DMS53 (cell line): ENCODE measurements around the gene FOLR3.
"Not testable (repeated sequence)": the region's sequence is repeated elsewhere in the genome, so short reads cannot be mapped to it uniquely, and the experiment has no call there.

Source experiments
- DNase-seq: peaks from one replicate; lab custom pipeline; 2025; lab: John Stamatoyannopoulos, UW

FOLR3 gene

GRCh38 chr11:72123117-72123653, 12.3 kb upstream of the FOLR3 start:
- no peak for DNase-seq

GRCh38 chr11:72124046-72124445, 11.5 kb upstream of the FOLR3 start:
- no peak for DNase-seq

DNA sequence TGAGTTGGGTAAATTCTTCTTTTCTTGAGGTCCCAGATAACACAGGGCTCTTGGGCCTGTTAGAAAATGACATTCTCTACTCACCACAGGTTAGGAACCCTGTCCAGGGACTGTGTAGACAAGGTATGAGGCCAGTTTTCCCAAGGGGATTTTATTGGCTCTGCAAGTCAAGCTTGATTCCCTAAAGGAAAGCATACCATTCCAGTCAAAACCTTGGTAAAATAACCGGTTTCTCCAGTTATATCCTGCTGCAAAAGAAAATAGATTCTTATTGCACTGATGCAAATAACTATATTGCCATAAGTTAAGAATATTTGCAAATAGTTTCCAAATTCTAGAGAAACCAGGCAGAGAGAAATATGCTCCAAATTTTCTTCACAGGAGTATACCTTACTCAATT, 9.6 kb upstream of the FOLR3 start:
- no peak for DNase-seq

- DNase-seq, result peak; percentile 36
These were observed 7.6 kb upstream of the FOLR3 start for GRCh38 chr11:72127923-72128322.

DNA sequence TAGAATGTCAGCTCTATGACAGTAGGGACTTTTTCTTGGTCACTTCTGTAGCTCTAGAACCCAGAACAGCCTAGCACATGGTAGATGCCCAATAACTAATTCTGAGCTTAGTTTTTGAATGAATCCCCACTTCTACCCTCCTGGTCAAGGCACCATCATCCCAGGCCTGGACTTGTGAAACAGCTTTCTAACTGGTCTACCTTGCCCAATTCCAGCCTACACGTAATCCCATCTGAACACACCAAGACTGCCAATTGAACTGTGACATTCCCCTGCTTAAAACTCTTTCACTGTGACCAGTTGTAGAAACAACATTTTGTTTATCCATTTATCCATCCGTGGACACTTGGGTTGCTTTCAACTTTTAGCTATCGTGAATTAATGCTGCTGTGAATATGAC, 6.1 kb upstream of the FOLR3 start:
- DNase-seq, result no peak

DNA sequence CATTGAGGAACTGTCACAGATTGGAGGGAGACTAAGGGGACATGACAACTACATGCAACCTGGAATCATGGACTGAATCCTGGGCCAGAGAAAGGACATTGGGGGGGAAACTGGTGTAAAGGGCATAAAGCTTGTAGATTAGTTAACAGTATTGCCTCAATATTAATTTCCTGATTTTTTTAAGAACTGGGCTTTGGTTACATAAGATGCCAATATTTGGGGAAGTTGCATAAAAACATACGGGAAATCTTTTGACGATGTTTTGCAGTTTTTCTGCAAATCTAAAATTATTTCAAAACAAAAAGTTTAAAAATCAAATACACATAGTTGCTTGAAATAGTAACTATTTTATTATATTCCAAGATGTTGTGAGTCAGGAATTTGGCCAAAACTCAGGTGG, 2.9 kb upstream of the FOLR3 start:
- no peak for DNase-seq

DNA sequence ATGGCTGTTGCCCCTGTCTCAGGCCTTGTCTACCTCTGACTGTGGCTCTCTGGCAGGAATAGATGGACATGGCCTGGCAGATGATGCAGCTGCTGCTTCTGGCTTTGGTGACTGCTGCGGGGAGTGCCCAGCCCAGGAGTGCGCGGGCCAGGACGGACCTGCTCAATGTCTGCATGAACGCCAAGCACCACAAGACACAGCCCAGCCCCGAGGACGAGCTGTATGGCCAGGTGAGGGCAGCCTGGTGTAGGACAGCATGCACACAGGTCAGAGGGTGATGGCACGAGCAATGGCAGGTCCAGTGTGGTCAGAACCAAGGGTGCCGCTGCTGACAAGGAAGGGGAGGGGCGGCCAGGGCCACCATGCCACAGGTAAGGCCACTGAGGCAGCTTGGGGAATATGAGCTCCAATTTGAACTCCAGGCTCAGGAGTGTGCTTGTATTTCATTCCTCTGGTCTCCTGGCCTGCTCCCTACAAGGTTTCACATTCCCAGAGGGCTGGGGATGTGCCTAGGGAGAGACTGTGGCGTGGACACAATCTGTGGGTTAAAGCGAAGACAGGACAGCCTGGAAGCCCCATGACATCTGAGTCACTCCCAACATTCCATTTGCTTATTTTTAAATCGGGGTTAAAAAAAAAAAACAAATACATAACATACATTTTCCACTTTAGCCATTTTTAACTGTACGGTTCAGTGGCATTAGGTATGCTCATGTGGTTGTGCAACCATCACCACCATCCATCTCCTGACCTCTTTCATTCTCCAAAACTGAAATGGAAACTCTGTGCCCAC, 562 bp downstream of the FOLR3 start:
- no peak for DNase-seq

DNA sequence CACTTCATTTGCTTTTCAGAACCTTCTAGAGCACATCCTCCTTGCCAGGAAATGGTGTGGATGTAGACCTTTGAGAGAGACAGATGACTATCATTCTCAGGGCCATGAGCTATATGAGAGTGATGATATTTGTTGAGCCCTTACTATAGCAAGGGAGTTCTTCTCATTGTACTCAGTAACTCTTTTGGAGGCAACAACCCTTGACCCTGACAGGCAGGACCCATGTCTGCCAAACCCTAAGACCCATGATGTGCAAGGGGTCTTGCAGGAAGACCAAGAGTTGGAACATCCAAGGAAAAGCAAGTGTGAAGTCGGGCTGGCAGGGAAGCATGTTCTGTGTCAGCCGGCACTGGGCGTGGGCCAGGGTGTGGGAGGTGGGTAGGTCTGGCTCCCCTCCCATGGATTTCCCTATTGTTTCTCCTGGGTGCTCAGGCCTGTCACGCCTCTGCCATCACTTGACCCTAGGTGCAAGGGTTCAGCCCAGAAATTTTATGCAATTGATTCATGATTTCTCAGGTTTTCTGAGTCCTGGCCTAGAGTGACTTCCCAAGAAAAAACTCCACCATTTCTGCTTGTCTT, 1.2 kb downstream of the FOLR3 start:
- no peak for DNase-seq

DNA sequence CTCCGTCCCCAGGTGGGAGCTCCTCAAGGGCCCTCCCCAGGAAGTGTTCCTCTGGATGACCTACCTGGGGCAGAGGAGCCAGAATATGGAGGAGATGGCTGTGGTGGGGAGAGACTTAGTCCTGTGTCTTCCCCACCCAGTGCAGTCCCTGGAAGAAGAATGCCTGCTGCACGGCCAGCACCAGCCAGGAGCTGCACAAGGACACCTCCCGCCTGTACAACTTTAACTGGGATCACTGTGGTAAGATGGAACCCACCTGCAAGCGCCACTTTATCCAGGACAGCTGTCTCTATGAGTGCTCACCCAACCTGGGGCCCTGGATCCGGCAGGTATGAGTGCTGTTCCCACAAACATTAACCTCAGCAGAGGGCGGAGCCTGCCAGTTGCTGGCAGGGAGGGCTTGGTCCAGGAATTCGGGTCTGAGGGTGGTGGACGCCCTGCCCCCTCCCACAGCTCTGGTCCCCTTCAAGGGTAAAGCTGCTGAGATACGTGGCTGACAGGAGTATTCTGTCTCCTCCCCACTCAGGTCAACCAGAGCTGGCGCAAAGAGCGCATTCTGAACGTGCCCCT, 3.4 kb downstream of the FOLR3 start:
- DNase-seq, result no peak

DNA sequence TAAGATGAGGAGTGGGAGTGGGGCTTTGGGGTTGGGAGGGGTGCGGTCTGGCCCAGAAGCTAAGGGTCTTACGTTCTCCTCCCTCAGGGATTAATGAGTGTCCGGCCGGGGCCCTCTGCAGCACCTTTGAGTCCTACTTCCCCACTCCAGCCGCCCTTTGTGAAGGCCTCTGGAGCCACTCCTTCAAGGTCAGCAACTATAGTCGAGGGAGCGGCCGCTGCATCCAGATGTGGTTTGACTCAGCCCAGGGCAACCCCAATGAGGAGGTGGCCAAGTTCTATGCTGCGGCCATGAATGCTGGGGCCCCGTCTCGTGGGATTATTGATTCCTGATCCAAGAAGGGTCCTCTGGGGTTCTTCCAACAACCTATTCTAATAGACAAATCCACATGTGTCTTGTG, 4.0 kb downstream of the FOLR3 start:
- no peak for DNase-seq

- DNase-seq, result no peak
These were observed 5.1 kb downstream of the FOLR3 start for GRCh38 chr11:72140661-72141060.

GRCh38 chr11:72141066-72141465, 5.5 kb downstream of the FOLR3 start:
- DNase-seq, result no peak

DNA sequence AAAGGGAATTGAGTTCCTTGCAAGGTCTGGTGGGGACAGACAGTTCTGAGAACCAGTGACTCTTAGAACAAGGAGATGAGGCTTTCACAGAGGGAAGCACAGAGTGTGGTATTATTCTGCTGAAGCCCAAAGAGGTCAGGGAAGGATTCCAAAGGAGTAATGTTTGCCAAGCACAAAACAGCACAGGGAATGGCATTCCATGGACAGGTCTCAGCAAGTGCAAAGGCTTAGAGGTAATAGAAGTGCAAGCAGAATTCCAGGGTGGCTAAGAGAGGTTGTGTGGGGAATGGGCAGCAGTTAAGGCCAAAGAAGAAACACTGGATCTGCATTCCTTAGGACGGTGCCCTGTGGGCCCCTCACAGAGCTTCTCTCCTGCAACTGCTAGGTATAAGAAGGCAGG, 6.6 kb downstream of the FOLR3 start:
- not testable (repeated sequence) for DNase-seq

DNA sequence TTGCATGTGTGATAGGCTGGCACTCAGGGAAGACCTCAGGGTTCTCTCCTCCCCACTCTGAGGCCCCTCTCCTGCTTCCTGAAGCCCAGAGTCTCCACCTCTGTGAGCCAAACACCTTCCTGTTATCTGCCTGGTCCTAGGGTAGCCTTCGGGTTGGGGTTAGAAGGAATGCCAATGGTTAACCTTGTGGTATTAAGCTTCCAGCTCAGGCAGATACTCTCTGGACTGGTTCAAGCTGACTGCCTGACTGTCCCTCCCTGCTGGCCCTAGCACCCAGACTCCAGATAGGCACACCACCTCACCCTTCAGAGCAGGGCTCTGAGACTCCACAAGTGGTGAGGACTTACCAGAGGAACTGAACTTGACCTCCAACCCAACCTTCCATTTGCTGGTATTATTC, 7.0 kb downstream of the FOLR3 start:
- not testable (repeated sequence) for DNase-seq

DNA sequence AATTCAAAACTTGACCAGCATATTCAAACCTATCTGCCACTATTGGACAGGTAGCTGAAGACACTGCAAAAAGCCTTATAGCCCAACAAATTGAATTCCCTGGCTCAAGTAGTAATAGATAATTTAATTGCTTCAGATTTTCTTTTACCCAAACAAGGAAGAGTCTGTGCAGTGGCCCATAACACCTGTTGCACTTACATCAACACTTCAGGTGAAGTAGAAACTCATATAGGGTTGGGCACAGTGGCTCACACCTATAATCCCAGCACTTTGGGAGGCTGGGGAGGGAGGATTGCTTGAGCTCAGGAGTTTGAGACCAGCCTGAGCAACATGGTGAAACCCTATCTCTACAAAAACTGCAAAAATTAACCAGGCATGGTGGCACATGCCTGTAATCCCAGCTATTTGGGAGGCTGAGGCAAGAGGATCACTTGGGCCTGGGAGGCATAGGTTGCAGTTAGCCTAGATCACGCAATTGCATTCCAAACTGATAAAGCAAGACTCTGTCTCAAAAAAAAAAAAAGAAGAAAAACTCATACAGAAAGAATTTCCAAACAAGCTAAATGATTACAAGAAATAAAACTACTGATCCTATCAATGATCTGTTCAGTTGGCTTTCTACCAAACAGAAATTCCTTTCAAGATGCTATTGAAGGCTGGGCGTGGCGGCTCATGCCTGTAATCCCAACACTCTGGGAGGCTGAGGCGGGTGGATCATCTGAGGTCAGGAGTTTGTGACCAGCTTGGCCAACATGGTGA, 9.5 kb downstream of the FOLR3 start:
- DNase-seq, result no peak

DNA sequence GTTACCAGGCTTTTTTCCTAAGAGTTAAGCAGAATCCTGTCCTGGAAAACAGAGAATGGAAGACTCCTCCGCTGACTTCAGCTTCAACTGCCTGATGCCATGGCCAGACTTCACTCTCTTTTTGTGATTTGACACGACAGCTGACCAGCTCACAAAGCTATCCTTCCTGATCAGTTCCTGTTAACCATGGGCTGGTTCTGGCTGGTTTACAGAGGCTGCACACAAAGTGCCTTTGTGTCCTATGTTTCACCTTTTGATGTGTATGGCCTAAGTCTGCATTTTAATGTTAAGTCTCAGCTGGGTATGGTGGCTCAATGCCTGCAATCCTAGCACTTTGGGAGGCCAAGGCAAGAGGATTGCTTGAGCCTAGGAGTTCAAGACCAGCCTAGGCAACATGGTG, 11.1 kb downstream of the FOLR3 start:
- no peak for DNase-seq

DNA sequence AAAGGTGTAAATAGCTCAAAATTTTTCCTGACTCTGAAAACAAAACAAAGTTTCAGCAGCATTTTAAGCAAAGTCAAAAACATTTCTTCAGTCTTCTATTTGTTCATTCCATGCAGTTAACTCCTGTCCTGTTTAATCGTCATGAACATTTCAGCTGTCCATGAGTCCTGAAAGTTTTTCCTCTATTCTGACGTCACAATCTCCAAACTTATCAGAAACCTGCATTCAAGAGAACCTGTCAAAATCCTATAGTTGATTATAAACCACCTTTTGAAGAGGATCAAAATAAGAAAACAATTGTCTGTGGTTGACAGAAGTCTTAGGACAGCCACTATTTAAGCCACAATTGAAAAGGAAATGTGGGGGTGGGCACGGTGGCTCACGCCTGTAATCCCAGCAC, 15.4 kb downstream of the FOLR3 start:
- no peak for DNase-seq

DNA sequence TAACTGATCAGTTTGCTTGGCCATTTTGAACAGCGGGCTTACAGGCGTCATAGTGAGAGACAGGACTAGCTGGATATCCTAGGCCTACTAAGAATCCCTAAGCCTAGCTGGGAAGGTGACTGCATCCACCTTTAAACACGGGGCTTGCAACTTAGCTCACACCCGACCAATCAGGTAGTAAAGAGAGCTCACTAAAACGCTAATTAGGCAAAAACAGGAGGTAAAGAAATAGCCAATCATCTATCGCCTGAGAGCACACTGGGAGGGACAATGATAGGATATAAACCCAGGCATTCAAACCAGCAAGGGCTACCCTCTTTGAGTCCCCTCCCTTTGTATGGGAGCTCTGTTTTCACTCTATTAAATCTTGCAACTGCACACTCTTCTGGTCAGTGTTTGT, 18.3 kb downstream of the FOLR3 start:
- DNase-seq, result not testable (repeated sequence)

- no peak for DNase-seq
These were observed 19.3 kb downstream of the FOLR3 start for GRCh38 chr11:72154816-72155215.

DNA sequence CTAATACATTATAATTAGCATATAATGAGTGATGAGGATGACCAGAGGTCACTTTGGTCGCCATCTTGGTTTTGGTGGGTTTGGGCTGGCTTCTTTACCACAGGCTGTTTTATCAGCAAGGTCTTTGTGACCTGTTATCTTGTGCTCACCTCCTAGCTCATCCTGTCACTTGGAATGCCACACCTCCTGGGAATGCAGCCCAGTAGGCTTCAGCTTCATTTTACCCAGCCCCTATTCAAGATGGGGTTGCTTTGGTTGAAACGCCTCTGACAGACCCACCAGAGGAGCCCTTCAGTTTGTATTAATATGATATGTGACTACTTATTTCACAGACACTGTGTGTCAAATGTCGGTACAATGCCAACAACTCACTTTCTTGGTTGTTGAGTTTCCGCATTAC, 20.2 kb downstream of the FOLR3 start:
- no peak for DNase-seq

- DNase-seq, result no peak
These were observed 21.6 kb downstream of the FOLR3 start for GRCh38 chr11:72157131-72157530.

DNA sequence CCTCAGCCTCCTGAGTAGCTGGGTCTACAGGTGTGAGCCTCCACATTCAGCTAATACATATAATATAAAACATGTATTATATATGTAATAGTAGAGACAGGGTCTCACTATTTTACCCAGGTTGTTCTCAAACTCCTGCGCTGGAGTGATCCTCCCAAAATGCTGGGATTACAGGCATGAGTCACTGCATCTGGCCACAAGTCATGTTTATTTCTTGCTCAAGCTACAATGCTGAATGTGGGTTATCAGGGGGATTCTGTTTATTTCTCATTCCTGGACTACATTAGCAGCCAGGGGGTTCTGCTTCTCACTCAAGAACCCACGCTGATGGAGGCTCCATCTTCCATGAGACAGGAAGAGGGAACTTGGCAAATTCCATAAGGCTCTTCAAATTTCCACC, 24.8 kb downstream of the FOLR3 start:
- no peak for DNase-seq
